IMR-90 (cell line): ENCODE measurements around the gene ADAMTS13. TPM values are rescaled to one million over a fixed set of nuclear protein-coding genes. Genes with fewer than 3 reads are reported as not detected.

Experiments
- ATAC-seq: fragments of 200-7000 bp; cut with Tn5 transposase; 2 replicates; pipeline ENCODE4 v1.9.1; 2020; ENCODE audit warnings: low read depth, mild to moderate bottlenecking, moderate library complexity
- BruUV-seq: library from RNA; stranded (reverse); fragments of 400-500 nt; replicated peaks from 2 replicates; lab custom pipeline; 2021; lab: Mats Ljungman, UMichigan
- CTCF ChIA-PET: fragments of 300-600 bp; formaldehyde crosslinking; extraction: SDS; loops from one replicate; lab custom pipeline; 2021; ENCODE audit warnings: antibody characterized with exemption; lab: Yijun Ruan, JAX
- POLR2A ChIA-PET: fragments of 300-600 bp; sonication (Branson Sonifier 250); formaldehyde crosslinking; loops from one replicate; lab custom pipeline; 2022; ENCODE audit warnings: antibody characterized with exemption; ENCODE audit not compliant: unreplicated experiment; lab: Charles Lee
- DNase-seq: peaks from one replicate; pipeline ENCODE4 v3.0.0; 2013
- H2AFZ ChIP-seq: replicated peaks from 2 replicates; pipeline ENCODE3; 2013; ENCODE audit warnings: low read length, mild to moderate bottlenecking; ENCODE audit not compliant: poor library complexity
- H2AK5ac ChIP-seq: 2 replicates; pipeline ENCODE4 v1.6.1; 2013; ENCODE audit warnings: low read depth, low read length, inconsistent platforms
- H2AK9ac ChIP-seq: replicated peaks from 2 replicates; pipeline ENCODE3; 2013; ENCODE audit warnings: mild to moderate bottlenecking, low read depth, low read length, moderate library complexity; ENCODE audit not compliant: poor library complexity
- H2BK120ac ChIP-seq: 2 replicates; pipeline ENCODE4 v1.6.1; 2013; ENCODE audit warnings: low read depth, low read length, inconsistent platforms
- H2BK15ac ChIP-seq: 3 replicates; pipeline ENCODE4 v1.6.1; 2013; ENCODE audit warnings: low read depth, low read length, inconsistent platforms
- H2BK20ac ChIP-seq: 2 replicates; pipeline ENCODE4 v1.6.1; 2013; ENCODE audit warnings: low read depth, mild to moderate bottlenecking, inconsistent platforms, low read length, moderate library complexity
- H2BK5ac ChIP-seq: 2 replicates; pipeline ENCODE4 v1.6.1; 2013; ENCODE audit warnings: mild to moderate bottlenecking, low read depth, low read length, inconsistent platforms; ENCODE audit not compliant: poor library complexity, severe bottlenecking
- H3K14ac ChIP-seq: replicated peaks from 2 replicates; pipeline ENCODE4 v1.6.1; 2013; ENCODE audit warnings: low read depth, low read length, inconsistent platforms
- H3K18ac ChIP-seq: 2 replicates; pipeline ENCODE4 v1.6.1; 2013; ENCODE audit warnings: low read depth, low read length, control low read depth
- H3K23ac ChIP-seq: 2 replicates; pipeline ENCODE4 v1.6.1; 2013; ENCODE audit warnings: low read depth, low read length, inconsistent platforms
- H3K27ac ChIP-seq: 2 replicates; pipeline ENCODE4 v1.5.1; 2013; ENCODE audit warnings: mild to moderate bottlenecking, control low read depth, low read length; ENCODE audit not compliant: insufficient read depth
- H3K27me3 ChIP-seq: 2 replicates; pipeline ENCODE4 v1.6.1; 2013; ENCODE audit warnings: low read length; ENCODE audit not compliant: control insufficient read depth, insufficient read depth
- H3K36me3 ChIP-seq: 2 replicates; pipeline ENCODE4 v1.6.1; 2013; ENCODE audit warnings: low read length, mixed read lengths; ENCODE audit not compliant: control insufficient read depth, insufficient read depth
- H3K4ac ChIP-seq: 2 replicates; pipeline ENCODE4 v1.6.1; 2013; ENCODE audit warnings: low read depth, low read length, inconsistent platforms
- H3K4me1 ChIP-seq: 2 replicates; pipeline ENCODE4 v1.6.1; 2013; ENCODE audit warnings: low read length, mixed read lengths; ENCODE audit not compliant: control insufficient read depth, insufficient read depth
- H3K4me2 ChIP-seq: 2 replicates; pipeline ENCODE4 v1.6.1; 2013; ENCODE audit warnings: low read depth, mild to moderate bottlenecking, control low read depth, low read length, moderate library complexity
- H3K4me3 ChIP-seq: 2 replicates; pipeline ENCODE4 v1.5.1; 2013; ENCODE audit warnings: low read depth, mild to moderate bottlenecking, control low read depth, low read length, moderate library complexity; ENCODE audit not compliant: insufficient read depth
- H3K56ac ChIP-seq: 2 replicates; pipeline ENCODE4 v1.6.1; 2013; ENCODE audit warnings: low read length, inconsistent platforms; ENCODE audit not compliant: insufficient read depth; ENCODE audit errors: extremely low read depth
- H3K79me1 ChIP-seq, 2 experiments: 2 replicates each; pipeline ENCODE4 v1.6.1; 2013; ENCODE audit warnings: low read length in 2 of 2, inconsistent platforms in 1 of 2, low read depth in 1 of 2
- H3K9ac ChIP-seq: 2 replicates; pipeline ENCODE4 v1.6.1; 2013; ENCODE audit warnings: low read depth, low read length, control low read depth
- H3K9me1 ChIP-seq: 2 replicates; pipeline ENCODE4 v1.6.1; 2013; ENCODE audit warnings: low read length, inconsistent platforms; ENCODE audit not compliant: insufficient read depth
- H3K9me3 ChIP-seq: 2 replicates; pipeline ENCODE4 v1.6.1; 2013; ENCODE audit warnings: low read length; ENCODE audit not compliant: control insufficient read depth, insufficient read depth
- H4K20me1 ChIP-seq: 2 replicates; pipeline ENCODE4 v1.6.1; 2013; ENCODE audit warnings: low read length, inconsistent platforms; ENCODE audit not compliant: insufficient read depth
- H4K5ac ChIP-seq: 2 replicates; pipeline ENCODE4 v1.6.1; 2013; ENCODE audit warnings: mild to moderate bottlenecking, low read depth, low read length, control low read depth
- H4K8ac ChIP-seq, 2 experiments: 2 replicates each; pipeline ENCODE4 v1.6.1; 2013; ENCODE audit warnings: low read depth in 2 of 2, low read length in 2 of 2, control low read depth in 1 of 2, inconsistent platforms in 1 of 2
- H4K91ac ChIP-seq: 2 replicates; pipeline ENCODE4 v1.6.1; 2013; ENCODE audit warnings: low read depth, low read length, inconsistent platforms; ENCODE audit not compliant: insufficient read depth
- RCOR1 ChIP-seq: IDR thresholded peaks from 2 replicates; pipeline ENCODE4 v1.6.1; 2012; ENCODE audit warnings: mild to moderate bottlenecking, low read length, improper control_type of control experiment; ENCODE audit not compliant: insufficient replicate concordance
- WGBS, 2 experiments: methylation state at CpG; one replicate each; pipeline versions ENCODE4 v1.1.5 to v1.1.7; 2013; ENCODE audit warnings: missing lambda C conversion rate in 2 of 2; ENCODE audit not compliant: insufficient read length in 1 of 2; ENCODE audit errors: extremely low coverage in 2 of 2; 5-methylcytosine and 5-hydroxymethylcytosine counted together
- dilution Hi-C: fragments of 300-500 bp; cut with HindIII; formaldehyde crosslinking; loops from one replicate; pipeline ENCODE4 v1.14.3; 2018; ENCODE audit warnings: low sequenced_read_pairs; ENCODE audit not compliant: unreplicated experiment
- in situ Hi-C: fragments of 300-500 bp; cut with MboI; formaldehyde crosslinking; loops from 3 replicates; pipeline ENCODE4 v1.14.3; 2019; ENCODE audit warnings: low sequenced_read_pairs, inconsistent platforms, mixed read lengths
- intact Hi-C: fragments of 100-400 bp; cut with micrococcal nuclease; formaldehyde crosslinking; loops from 2 replicates; pipeline ENCODE4 v1.10.0; 2022
- polyA plus RNA-seq, 3 experiments: library from polyadenylated mRNA; depleted of rRNA; stranded (reverse); fragments of >200 nt; gene quantifications; 2 replicates each; pipeline ENCODE4 v1.2.3, GENCODE V29; 2012; ENCODE audit warnings: low replicate concordance in 1 of 3
- total RNA-seq: library from RNA; depleted of rRNA; stranded (reverse); fragments of >200 nt; gene quantifications from 2 replicates; pipeline ENCODE4 v1.2.3, GENCODE V29; 2012
- TF ChIP-seq, protein P1 (sequence below): conservative IDR thresholded peaks from 2 replicates; pipeline ENCODE4 v1.5.1; 2012; ENCODE audit warnings: mild to moderate bottlenecking, low read depth, low read length, improper control_type of control experiment

ADAMTS13 gene
- total and polyA plus RNA-seq, 2 of the 4 experiments (the other 2 are of a cell fraction): 0.18 to 2.8 TPM

DNA sequence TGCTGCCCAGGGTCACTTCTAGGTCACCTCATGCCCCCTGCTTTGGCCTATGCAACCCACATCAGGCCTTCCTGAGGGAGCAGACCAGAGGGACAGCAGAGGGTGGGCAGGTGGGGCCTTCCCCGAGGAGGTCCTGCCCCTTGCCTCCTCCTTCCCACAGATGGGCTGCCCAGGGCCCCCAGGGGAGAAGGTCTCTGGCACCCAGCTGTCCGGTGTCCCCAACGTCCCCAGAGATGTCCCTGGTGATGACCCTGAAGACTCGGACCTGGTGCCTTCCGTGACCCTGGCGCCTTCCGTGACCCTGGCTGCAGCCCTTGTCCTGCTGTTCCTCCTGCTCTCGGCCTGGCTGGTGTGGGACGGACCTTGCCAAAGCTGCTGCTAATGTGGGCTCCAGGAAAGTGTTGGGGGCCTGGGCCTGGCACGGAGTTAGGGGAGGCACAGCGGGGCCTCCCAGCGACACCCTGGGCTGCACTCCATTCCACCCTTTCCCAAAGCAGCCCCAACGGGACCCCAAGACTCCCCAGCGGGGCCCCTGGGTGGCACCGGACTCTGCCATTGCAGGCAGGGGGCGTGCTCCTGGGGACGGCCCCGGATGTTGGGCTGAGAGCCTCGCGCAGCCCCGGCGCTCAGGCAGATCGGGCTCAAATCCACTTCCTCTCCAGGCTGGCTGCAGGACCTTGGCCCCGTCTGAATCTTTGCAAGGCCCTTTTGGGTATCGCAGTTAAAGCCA, 63.5 kb downstream of the ADAMTS13 start:
- peak; percentile 4; the same call in 1 of the 2 replicates for ATAC-seq

More for the DNA sequence above, 63.5 kb downstream of the ADAMTS13 start:
- H3K36me3 ChIP-seq: no peaks in the 10 kb centered on the region
- no peak overlapping the region for H4K8ac ChIP-seq
- no TSS peak for BruUV-seq
- CTCF ChIA-PET: interaction anchor here (0.6 to 0.8 kb wide), 2 partner anchors 69 to 928 kb away, joined by 3 read pairs; no protein-coding TSS in a partner anchor
- H3K9me1 ChIP-seq: no peaks in the 10 kb centered on the region; the same call in 1 of the 2 replicates
- no peak for DNase-seq
- 0 out of 2 replicates have a peak, but pooled peaks cover 5% of the 10 kb centered on the region for H4K20me1 ChIP-seq
- no peak overlapping the region for H3K27ac ChIP-seq
- no peak overlapping the region for H3K4me2 ChIP-seq
- intact Hi-C loops: loop anchor here (1.0 to 2.0 kb wide), 3 partner anchors 79 to 463 kb away; partner anchors contain the start of genes SURF1 and SURF2
- H3K56ac ChIP-seq: no peak overlapping the region
- H4K5ac ChIP-seq: no peak overlapping the region
- 69% methylated on average over 8 of the region's 25 CpGs; no CpG with 5 or more reads in 1 of the 2 experiments for WGBS, 2 experiments
- no peak overlapping the region for H3K18ac ChIP-seq
- H2BK5ac ChIP-seq: no peak overlapping the region
- peak overlapping the region; percentile 66 for H2AFZ ChIP-seq
- H3K14ac ChIP-seq: no peak overlapping the region
- no peak overlapping the region for H4K91ac ChIP-seq
- H2BK15ac ChIP-seq: no peak overlapping the region
- H3K4me1 ChIP-seq: peaks cover 2% of the 10 kb centered on the region; the same call in 1 of the 2 replicates
- no peak overlapping the region for H3K4ac ChIP-seq
- no peaks in the 10 kb centered on the region for H3K79me1 ChIP-seq
- dilution Hi-C loops: no loop called here
- no peak overlapping the region for H2BK120ac ChIP-seq
- no peak overlapping the region for H2AK5ac ChIP-seq
- H2BK20ac ChIP-seq: no peak overlapping the region
- in situ Hi-C loops: loop anchor here (10.0 to 25.0 kb wide), 2 partner anchors 81 to 448 kb away; partner anchors contain the start of gene GTF3C5
- POLR2A ChIA-PET: no interaction called here
- H2AK9ac ChIP-seq: no peak overlapping the region
- H3K9me3 ChIP-seq: no peaks in the 10 kb centered on the region
- H3K27me3 ChIP-seq: peaks cover 7% of the 10 kb centered on the region; the same call in 1 of the 2 replicates
- no peak overlapping the region for H3K4me3 ChIP-seq
- H3K9ac ChIP-seq: no peak overlapping the region
- TF ChIP-seq, protein P1, sequence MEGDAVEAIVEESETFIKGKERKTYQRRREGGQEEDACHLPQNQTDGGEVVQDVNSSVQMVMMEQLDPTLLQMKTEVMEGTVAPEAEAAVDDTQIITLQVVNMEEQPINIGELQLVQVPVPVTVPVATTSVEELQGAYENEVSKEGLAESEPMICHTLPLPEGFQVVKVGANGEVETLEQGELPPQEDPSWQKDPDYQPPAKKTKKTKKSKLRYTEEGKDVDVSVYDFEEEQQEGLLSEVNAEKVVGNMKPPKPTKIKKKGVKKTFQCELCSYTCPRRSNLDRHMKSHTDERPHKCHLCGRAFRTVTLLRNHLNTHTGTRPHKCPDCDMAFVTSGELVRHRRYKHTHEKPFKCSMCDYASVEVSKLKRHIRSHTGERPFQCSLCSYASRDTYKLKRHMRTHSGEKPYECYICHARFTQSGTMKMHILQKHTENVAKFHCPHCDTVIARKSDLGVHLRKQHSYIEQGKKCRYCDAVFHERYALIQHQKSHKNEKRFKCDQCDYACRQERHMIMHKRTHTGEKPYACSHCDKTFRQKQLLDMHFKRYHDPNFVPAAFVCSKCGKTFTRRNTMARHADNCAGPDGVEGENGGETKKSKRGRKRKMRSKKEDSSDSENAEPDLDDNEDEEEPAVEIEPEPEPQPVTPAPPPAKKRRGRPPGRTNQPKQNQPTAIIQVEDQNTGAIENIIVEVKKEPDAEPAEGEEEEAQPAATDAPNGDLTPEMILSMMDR: no peak
- TF ChIP-seq RCOR1: no peak
- H3K23ac ChIP-seq: no peak overlapping the region
